Prostate gland (tissue), 2 donors: ENCODE measurements around the gene CLCA1.

Experiments
- POLR2A ChIP-seq: fragments of 450-650 bp; IDR thresholded peaks from one replicate; pipeline ENCODE4 v1.6.1; 2016; ENCODE audit warnings: antibody characterized with exemption, mild to moderate bottlenecking
- POLR2AphosphoS5 ChIP-seq: sonication (generic); formaldehyde crosslinking; IDR thresholded peaks from one replicate; pipeline ENCODE4 v1.6.1; 2017; ENCODE audit warnings: antibody characterized with exemption
- TF ChIP-seq, protein P1 (sequence below), 4 experiments: fragments of 200-600 bp in 2 of 4; fragments of 450-650 bp in 2 of 4; sonication (generic) in 2 of 4; IDR thresholded peaks; 1 replicate in 3 of 4; 2 replicates in 1 of 4; pipeline ENCODE4 v1.5.1; 2016 to 2019; ENCODE audit warnings: antibody characterized with exemption in 4 of 4, mild to moderate bottlenecking in 2 of 4, moderate library complexity in 2 of 4

DNA sequence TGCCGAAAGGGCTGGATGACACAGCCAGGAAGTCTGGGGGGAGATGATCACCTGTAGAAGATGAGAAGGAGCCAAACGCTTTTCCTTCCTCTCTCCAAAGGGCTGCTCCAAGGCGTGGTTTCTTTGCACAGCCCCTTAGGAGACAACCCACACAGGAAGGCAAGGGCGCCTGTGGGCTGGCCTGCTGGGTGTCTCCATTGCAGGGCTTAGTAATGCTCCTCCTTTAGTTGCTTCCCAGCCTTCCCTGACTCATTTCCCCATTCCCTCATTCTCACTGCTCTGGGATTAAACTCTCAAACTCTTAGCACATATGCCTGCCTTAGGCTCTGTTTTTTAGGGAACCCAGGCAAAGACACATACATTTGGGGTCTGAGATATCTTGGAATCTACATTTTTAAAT is 1.7 kb upstream of the CLCA1 start:
- TF ChIP-seq, protein P1, sequence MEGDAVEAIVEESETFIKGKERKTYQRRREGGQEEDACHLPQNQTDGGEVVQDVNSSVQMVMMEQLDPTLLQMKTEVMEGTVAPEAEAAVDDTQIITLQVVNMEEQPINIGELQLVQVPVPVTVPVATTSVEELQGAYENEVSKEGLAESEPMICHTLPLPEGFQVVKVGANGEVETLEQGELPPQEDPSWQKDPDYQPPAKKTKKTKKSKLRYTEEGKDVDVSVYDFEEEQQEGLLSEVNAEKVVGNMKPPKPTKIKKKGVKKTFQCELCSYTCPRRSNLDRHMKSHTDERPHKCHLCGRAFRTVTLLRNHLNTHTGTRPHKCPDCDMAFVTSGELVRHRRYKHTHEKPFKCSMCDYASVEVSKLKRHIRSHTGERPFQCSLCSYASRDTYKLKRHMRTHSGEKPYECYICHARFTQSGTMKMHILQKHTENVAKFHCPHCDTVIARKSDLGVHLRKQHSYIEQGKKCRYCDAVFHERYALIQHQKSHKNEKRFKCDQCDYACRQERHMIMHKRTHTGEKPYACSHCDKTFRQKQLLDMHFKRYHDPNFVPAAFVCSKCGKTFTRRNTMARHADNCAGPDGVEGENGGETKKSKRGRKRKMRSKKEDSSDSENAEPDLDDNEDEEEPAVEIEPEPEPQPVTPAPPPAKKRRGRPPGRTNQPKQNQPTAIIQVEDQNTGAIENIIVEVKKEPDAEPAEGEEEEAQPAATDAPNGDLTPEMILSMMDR (IDR thresholded peaks at IDR 0.05), result no peak
- TF ChIP-seq POLR2A, result no peak
- no peak for TF ChIP-seq POLR2AphosphoS5
